Stimulated activated CD4-positive, alpha-beta T cell treated with anti-CD3 and anti-CD28 coated beads, Interleukin-12 subunit alpha, Interleukin-12 subunit beta, amount 100 ng/mL, for 24 hours (primary cell): ENCODE results near the gene STRADA.
"Not testable (repeated sequence)": the region's sequence is repeated elsewhere in the genome, so short reads cannot be mapped to it uniquely, and the experiment has no call there.

Experiments used
- DNase-seq, 2 experiments: peaks; one replicate each; pipeline ENCODE4 v3.0.0-alpha.2; 2020; ENCODE audit warnings: low read depth in 2 of 2

The STRADA gene

DNA sequence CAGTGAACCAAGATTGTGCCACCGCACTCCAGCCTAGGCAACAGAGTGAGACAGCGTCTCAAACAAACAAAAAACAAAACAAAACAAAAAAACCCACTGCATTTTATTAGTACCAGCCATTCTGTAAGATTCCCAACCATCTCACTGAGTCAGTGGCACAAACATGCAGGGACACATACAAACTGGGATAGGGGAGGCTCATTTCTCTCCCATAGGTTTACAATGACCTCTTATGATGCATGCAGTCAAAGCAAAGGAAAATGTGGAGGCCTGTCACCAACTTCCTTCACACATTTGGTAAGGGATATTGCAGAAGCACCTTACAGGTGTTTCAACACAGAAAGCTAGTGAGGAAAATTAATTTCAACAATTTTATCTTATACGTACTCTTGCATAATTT lies 12.4 kb upstream of the STRADA start:
- no peak for DNase-seq

DNA sequence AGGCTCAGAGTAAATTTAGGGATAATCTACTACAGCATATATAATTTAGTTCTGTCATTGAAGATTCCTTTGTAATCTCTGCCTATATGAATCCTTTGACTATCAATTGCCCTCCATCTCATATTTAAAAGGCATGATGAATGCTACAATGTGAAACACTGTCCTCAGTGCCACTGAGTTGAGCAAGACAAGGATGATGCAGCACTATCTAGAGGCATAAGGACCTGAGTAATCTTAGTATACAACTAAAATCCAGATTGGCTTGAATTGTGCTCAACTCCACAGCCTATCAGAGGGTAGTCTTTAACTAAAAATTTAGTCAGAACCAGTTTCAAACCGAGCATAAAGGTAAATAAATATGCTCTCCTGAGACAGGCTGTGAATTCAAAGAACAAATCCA lies 11.6 kb upstream of the STRADA start:
- DNase-seq, result no peak

DNA sequence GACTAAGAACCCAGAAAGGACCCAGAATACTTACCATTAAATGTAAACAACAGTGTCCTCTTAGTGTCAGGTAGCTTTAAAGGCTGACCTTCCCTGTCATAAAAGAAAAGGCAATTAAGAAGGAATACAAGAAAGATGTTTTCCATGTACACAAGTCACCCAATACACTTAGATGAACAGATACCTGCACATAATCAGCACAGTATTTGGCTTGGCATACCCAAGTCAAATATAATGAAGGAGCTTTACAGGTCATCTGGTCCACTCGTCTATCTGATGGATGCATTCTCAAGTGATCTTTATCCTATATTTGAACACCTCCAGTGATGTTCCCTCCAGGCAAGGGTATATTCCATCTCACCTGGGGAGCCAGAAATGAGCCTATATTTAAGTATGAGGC lies 11.1 kb upstream of the STRADA start:
- no peak for DNase-seq

DNA sequence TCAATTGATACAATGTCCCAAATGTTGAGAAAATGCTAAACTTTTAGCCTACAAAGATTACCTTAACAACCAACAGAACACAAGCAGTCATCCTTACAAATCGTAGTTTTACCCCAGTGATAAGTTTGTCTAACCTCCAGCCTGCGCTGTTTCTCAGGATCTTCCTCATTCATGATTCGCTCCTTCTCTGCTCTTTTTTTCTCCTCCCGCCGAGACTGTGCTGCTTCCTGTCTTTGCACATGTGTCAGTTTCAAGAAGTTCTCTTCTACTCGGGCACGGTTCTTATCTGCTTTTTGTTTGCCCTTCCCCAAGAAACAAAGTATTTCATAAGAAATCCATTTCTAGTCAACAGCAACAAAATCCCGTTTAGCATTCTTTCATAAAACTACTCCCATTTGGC lies 10.2 kb upstream of the STRADA start:
- DNase-seq, result no peak

DNA sequence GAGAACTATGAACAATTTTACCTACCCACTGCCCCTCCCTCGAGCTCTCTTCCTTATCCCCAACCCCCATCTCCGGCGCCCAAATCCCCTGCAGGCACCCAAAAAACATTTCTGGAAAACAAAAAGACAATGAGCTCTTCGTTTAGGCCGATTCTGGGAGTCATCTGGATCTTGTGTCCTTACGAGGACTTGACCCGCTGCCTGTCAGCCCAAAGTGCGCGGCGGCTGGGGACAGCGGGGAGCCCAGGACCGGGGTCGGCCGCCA lies 524 bp downstream of the STRADA start:
- DNase-seq, result peak in 1 of 2 experiments; percentile 38

DNA sequence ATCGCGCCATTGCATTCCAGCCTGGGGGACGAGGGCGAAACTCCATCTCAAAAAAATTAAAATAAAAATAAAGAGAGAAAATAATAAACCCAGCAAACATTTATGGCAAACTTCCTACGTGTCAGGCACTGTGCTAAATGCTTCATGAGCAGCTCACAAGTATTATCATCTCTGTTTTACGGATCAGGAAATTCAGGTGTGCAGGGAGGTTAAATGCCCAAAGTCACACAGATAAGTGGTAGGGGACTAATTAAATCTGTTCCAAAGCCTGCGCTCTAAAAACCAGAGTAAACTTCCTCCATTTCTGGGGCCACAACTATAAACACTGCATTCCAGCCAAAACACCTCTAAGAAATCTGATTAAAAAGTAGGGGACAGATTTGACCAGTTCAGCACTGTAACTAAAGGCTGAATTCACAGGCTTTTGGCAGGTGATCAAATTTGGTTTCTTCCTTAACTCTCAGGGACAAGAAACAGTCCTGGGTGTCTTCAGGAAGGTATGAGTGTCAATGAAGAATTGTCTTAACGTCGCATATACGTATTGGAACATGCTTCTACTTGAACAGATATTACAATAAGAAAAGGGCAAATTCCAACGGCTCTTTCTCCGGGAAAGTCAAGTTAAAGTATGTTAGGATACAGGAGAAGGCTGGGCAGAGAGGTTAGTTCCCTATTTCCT lies 996 bp downstream of the STRADA start:
- DNase-seq, result no peak

DNA sequence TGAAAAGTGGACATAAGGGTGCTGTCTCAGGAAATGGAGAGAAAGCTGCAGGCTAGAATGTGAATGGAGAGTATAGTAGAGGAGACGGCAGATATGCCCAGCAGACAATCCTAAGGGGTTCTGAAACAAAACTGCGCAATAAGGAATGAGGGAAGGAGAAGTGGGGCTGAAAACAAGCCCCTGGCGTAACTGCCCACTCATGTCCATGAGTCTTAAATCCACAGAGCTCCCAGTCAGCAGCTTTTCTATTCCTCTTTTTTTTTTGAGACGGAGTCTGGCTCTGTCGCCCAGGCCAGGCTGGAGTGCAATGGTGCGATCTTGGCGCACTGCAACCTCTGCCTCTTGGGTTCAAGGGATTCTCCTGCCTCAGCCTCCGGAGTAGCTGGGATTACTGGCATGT lies 5.9 kb downstream of the STRADA start:
- DNase-seq, result no peak

DNA sequence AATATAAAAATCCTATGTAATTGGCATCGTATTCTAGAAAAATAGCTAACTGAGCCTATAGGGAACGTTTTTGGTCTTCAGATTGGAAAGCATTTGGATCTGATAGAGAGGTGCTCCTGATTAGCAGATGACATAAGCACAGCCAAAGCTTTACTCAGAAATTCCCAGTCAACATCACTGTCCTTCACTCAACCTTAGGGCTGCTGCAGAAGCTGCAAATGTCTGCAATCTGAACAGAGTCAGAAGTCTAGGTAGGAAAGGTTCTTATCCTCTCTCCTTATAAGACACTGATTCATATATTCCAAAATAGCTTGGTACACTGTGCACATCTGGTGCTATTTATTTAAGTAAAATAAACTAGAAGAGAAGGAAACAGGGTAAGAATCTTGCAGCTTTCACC lies 19.2 kb downstream of the STRADA start:
- no peak for DNase-seq

DNA sequence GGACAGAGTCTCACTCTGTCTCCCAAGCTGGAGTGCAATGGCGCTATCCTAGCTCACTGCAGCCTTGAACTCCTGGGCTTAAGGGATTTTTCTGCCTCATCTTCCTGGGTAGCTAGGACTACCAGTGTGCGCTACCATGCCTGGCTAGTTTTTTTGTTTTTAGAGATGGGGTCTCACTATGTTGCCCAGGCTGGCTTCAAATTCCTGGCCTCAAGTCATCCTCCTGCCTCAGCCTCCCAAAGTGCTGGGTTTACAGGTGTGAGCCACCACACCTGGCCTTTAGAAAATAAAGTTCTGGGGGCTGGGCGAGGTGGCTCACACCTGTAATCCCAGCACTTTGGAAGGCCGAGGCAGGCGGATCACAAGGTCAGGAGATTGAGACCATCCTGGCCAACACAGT lies 21.4 kb downstream of the STRADA start:
- not testable (repeated sequence) for DNase-seq

DNA sequence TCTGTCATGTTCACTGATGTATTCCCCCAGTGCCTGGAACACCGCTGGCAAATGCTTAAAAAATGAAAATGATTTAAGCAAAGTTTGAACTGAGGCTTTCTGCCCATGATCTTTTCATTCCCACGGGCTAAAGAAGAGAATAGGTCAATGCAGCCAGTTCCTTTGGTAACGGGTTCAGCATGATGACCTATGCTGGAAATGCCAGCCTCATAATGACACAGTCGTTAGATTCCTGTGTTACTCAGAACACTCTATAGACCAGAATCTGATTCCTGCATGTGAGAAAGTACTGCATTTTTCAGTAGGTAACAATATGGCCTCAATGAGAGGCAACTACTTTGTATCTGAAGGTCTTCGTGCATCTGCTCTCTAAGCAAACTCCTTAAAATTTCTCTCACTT lies 22.6 kb downstream of the STRADA start:
- no peak for DNase-seq

DNA sequence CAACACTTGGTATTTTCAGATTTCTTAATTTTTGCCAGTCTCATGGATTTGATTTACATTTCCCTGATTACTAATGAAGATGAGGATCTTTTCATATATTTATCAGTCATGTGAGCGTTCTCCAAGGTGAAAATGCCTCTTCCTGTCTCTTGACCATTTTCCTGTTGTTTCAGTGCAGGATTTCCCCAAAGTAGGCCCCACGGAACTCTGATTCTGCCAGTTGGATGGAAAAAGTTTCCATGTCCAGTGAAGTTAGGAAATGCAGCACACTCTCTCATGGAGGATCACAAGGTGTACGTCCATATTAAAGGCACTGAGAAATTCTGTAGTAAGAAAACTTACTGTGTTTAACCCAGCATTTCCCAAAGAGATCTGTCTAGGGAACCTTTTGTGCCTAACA lies 25.2 kb downstream of the STRADA start:
- no peak for DNase-seq

DNA sequence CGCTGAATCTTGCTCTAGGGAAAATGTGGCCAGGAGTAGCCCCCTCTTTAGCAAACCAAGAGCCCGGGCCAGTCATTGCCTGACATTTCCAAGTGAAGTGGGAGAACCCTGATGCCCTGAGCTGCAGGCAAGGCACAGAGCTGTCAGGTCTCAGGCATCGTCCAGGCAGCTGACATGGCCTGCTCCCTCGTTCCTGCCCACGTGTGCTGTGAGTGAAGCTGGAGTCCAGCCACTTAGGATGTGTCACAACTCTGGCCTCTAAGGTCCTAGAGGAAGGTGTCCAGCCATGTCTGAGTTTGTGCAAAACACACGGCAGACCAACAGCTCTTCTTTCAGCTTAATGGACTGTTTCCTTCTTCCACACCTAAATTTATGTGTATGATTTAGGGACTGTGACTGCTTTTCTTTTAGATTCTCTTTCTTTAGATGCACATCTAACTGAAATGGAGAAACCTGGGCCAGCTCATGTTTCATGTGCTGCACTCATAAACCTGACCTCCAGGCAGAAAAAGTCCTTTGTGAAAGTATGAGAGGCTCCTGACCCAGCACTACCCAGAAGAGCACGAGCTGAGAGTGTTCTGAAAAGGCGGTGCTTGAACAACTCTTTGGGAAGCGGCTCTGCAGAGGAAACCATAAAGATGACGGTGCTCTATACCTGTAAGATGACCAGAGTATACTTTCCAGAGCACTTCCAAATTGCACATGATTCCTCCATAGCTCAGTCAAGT lies 26.9 kb downstream of the STRADA start:
- DNase-seq, result no peak

DNA sequence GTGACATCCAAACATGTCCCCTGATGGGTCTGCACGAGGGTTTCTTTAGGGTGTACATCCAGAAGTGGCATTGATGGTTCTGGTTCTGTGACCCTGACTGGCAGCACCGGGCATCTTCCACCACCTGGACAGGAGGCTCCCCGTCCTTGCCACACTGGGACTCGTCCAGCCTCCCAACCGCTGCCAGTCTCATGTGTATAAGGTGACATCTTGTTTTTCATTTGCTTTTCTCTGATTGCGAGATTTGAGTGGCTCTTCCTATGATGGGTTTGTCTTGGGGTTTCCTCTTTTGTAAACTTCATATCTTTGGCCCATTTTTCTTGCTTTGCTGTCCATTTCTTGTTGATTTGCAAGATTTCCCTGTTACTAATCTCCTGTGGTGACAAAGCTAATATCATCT lies 32.5 kb downstream of the STRADA start:
- no peak for DNase-seq

DNA sequence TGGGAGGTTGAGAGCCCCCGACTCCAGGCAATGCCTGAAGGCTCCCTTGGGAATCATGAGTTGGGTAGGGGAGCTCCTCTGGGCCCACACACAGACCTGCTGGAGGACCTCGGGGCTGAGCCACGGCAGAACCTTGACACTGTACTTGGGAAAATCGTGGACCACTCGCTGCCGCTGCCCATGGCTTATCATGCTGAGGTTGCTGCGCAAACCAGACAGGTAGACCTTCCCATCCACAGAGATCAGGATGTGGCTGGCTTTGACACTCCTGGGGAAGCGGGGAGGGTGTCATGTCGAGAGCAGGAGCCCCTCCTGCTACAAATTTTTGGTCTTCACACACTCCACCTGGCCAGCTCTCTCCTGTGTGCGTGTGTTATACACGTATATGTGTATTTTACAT lies 34.4 kb downstream of the STRADA start:
- no peak for DNase-seq

DNA sequence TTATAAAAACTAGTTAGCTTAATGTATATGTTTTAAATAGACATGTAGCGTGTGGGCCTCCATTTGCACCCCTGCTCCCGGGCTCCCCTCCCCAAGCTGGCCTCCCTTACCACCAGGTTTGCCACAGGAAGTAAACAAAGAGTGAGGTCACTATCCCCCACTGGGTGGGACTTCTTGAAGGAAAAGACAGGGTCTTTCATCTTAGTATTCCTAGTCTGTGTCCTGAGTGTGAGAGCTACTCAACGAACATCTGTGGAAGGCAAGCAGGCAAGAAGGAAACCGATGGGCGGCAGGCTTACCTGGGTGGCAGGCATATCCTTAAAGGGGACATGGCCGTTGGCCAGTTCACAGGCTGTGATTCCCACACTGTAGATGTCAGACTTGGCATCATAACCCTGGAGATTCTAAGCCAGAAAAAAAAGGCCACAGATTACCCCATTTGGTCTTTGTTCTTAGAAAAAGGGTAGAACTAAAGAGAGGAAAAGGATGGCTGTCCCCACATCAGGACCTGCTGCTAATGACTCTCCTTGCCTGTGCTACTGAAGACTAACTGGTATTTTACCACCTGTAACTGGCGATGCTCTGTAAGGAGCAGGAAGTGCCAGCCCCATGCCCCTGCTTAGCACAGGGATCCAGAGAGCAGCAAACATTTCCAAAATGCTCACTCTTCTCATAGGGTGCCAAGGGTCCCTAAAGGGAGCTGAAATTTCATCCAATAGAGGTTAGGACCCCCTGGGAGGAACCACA lies 35.1 kb downstream of the STRADA start:
- no peak for DNase-seq

DNA sequence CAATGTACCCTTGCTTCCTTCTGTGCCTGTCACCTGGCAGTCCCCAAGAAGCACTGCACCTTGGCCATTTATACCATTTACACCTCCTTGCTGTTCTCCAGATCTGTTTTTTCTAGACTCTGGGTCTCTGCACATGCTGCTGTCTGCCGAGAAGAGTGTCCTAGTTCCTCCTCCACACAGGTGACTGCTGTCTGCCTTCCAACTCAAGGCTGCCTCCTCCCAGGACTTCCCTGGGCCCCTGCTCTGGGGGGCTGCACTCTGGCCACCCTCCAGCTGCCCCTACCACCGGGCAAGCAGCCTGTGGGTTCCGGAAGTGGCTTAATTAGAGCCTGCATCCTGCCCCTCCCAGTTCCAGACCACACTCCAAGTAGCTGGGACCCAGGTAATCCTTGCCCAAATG lies 35.9 kb downstream of the STRADA start:
- DNase-seq, result no peak

DNA sequence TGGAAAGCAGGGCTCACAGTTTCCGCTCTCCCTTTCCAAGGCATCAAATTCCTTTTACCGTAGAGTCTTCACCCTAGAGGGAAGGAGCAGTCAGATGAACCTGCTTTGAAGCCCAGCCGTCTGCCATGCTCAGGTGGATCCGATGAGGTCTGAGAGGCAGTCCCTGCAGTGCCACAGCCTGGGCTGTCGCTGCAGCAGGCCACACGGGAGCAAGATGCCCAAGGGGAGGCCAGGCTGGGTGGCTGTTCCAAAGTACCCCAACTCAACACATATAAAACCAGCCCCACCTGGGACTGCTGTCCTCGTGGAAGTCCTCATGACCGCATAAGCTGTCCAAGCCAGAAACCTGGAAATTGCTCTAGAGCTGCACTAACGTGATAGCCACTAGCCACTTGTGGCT lies 36.8 kb downstream of the STRADA start:
- no peak for DNase-seq

DNA sequence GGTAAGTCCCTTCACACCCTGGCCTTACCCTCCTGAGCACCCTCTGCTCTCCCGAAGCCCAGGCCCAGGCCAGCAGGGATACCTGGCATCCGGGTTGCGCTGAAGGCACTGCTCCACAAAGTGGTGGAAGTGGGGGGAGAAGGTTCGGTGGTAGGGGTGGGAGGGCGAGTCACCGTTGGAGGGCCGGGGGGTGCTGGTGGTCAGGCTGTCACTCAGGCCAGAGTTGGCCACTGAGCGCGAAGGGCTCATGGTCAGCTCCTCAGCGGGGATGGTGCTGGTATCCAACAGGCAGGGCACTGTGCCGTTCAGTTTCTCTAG lies 37.4 kb downstream of the STRADA start:
- no peak for DNase-seq

DNA sequence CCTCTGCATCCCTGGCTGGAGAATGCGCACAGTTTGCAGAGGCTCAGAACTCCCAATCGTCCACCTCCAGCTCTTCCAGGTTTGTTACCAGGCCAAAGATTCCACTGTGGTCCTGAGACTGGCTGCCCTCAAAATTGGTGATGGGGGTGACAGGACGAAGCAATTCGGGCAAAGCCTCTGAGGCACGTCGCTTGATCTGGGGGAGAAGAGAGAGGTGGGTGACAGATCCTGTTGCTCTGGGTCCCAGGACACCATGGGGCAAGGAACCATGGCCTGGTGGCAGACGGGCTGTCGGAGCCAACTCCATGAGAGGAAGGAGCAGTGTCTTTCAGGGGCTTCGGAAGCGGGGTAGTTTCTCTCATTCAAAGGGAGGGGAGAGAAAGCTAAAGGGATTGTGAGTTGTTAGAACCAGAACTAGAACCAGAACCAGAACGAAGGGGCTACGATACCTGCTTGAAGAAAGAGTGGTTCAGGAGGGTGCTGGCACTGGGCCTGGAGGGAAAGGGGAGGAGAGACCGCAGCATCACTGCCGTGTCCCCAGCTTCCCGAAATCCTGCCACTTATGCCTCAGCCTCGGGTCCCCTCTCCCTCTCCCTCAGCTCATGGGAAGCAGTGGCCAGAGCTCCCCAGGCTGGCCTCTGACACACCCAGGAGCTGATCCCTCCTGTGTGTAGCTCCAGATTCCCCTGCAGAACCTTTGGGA lies 37.9 kb downstream of the STRADA start:
- DNase-seq, result no peak

DNA sequence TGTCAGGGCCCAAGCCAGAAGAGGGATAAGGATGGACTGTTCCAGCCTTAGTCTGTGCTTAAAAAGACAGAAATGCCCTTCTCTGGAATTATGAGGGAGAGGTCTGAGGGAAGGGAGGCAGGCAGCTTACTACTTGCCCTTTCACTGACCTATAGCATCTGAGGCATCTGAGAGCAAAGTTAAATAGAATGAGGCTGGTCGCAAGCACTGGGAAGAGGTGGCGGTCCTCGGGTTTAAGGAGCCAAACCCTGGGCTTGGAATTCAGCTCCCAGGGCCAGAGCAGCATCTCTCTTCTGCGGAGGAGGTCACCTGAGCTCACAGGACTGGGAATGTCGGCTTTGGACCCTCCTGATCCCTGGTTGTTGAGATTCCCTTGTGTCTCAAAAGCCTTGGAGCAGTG lies 38.6 kb downstream of the STRADA start:
- DNase-seq, result no peak

DNA sequence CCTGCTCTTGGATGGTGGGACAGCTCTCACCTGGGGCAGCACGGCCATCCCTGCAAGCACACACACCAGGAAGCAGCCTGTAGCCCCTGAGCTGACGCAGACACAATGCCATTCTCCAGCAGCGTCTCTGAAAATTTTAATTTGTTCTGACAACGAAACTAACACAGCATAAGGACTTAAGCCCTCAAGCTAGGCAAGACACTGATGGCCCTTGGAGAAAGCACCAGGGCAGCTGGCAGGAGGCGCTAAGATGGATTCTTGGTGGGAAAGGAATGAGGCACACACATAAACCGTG lies 38.9 kb downstream of the STRADA start:
- no peak for DNase-seq

DNA sequence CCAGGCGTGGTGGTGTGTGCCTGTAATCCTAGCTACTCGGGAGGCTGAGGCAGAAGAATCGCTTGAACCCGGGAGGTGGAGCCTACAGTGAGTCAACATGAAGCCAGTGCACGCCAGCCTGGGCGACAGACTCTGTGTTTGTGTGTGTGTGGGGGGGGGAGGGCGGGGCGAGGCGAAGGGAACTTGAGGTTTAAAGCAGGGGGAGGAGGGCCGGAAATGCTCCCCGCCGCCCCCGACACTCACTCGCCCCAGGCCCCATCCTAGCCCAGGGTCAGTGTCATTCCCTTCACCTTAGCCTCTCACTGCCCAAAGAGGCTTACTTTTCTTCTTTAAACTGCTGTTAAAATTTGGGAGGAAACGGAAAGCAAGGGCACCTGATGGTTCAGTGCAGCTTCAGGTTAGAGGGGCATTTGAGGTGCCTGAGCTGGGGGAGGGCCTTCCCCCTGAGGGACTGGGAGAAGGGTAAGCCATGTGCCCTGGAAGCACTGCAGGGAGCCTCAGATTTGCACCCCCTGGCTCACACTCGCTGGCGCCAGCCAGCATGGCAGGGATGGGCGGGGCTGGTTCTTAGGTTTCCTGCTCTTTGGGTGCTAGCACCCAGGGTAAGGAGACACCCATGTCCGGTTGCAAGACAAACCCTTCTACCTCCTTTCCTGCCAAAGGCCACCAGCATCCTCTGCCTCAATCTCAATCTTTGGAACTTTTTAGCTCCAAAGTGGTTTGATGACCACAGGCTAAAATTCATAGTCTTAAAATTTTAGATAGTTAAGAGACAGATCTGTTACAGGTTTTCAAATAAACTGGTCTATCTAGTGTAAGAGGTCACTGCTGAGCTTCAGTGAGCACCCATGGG lies 39.5 kb downstream of the STRADA start:
- peak; percentile 54 to 67 for DNase-seq
